Muscle layer of colon (tissue), 2 donors: ENCODE results near the gene PPFIA3.
A peak's percentile ranks its signal among the peaks of the same experiment; 100 is the strongest.
"Not testable (repeated sequence)": the region's sequence is repeated elsewhere in the genome, so short reads cannot be mapped to it uniquely, and the experiment has no call there.

Source experiments
- H3K27ac ChIP-seq: one replicate; pipeline ENCODE4 v1.7.0; 2013; ENCODE audit warnings: low read depth, mild to moderate bottlenecking, low read length, moderate library complexity
- H3K27me3 ChIP-seq, 2 donors: one replicate each; pipeline ENCODE4 v1.7.0; 2013; ENCODE audit warnings: low read length in 2 of 2, mild to moderate bottlenecking in 2 of 2; ENCODE audit not compliant: insufficient read depth in 2 of 2, control insufficient read depth in 1 of 2
- H3K36me3 ChIP-seq: one replicate; pipeline ENCODE4 v1.7.0; 2013; ENCODE audit warnings: mild to moderate bottlenecking, low read length; ENCODE audit not compliant: insufficient read depth
- H3K4me1 ChIP-seq: one replicate; pipeline ENCODE4 v1.7.0; 2013; ENCODE audit warnings: mild to moderate bottlenecking, low read length; ENCODE audit not compliant: insufficient read depth
- H3K4me3 ChIP-seq, 2 donors: one replicate each; pipeline ENCODE4 v1.7.0; 2013; ENCODE audit warnings: low read length in 2 of 2, low read depth in 1 of 2, mild to moderate bottlenecking in 1 of 2, moderate library complexity in 1 of 2
- H3K9ac ChIP-seq: one replicate; pipeline ENCODE4 v1.7.0; 2013; ENCODE audit warnings: low read length
- H3K9me3 ChIP-seq: one replicate; pipeline ENCODE4 v1.7.0; 2013; ENCODE audit warnings: mild to moderate bottlenecking, low read length
- donor health status: abdominal sarcoma.
- donor health status: Adenocarcinoma of cecum.

Gene PPFIA3

DNA sequence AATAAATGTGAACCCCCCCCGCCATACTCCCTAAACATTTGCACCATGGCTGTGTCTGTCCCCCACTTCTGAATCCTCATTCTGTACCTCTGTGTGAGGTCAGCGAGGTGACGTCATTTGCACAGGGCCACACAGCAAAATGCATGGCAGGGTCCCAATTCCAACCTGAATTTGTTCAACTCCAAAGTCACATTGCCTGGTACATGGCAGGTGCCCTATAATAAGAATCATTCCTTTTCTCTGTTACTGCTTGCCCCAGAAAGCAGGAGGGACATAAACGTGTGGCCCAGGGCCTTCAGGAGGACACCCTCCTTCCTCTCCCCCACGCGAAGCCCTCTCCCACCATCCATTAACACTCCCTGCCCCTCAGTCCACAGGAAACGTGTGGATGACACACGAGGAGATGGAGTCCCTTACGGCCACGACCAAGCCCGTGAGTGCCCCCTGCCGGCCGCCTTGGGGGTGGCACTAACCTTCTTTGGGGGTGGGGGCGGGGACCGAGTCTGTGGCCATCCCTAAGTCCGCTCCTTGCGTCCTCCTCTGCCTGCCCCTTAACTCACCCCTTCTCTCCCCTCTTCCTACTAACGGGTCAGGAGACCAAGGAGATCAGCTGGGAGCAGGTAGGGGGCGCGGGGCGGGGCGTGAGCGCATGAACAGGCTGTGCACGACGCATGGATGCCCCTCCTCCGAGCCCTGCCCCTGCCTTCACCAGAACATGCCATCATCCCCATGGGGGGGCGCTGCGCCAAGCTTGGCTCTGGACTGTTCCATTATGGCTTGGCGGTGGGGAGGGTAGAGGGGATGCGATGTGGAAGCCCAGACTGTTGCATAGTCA is 26.4 kb downstream of the PPFIA3 start:
- H3K36me3 ChIP-seq: no peaks in the 10 kb centered on the region
- no peak overlapping the region for H3K9ac ChIP-seq
- H3K4me1 ChIP-seq: peaks cover 18% of the 10 kb centered on the region
- peaks cover 3 to 5% of the 10 kb centered on the region in 2 donors for H3K27me3 ChIP-seq
- H3K27ac ChIP-seq: no peak overlapping the region
- H3K4me3 ChIP-seq: peak overlapping the region; percentile 3 to 15
- H3K9me3 ChIP-seq: no peaks in the 10 kb centered on the region

DNA sequence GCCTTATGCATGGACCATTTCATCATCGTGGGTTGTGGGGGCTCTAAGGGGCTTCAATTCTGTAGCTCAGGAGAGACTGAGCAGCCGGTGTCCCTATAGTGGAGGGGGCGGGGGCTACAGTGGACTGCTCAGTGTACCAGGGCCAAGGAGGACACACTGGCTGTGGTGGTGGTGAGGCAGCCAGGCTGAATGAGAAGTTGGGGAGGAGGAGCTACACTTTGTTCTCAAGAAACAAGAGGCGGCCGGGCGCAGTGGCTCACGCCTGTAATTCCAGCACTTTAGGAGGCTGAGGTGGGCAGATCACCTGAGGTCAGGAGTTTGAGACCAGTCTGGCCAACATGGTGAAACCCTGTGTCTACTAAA is 27.0 kb downstream of the PPFIA3 start:
- H3K27ac ChIP-seq, H3K9me3 ChIP-seq, H3K9ac ChIP-seq, H3K27me3 ChIP-seq, H3K4me3 ChIP-seq, H3K36me3 ChIP-seq: not testable (repeated sequence)
- H3K4me1 ChIP-seq: peaks cover 22% of the 10 kb centered on the region

DNA sequence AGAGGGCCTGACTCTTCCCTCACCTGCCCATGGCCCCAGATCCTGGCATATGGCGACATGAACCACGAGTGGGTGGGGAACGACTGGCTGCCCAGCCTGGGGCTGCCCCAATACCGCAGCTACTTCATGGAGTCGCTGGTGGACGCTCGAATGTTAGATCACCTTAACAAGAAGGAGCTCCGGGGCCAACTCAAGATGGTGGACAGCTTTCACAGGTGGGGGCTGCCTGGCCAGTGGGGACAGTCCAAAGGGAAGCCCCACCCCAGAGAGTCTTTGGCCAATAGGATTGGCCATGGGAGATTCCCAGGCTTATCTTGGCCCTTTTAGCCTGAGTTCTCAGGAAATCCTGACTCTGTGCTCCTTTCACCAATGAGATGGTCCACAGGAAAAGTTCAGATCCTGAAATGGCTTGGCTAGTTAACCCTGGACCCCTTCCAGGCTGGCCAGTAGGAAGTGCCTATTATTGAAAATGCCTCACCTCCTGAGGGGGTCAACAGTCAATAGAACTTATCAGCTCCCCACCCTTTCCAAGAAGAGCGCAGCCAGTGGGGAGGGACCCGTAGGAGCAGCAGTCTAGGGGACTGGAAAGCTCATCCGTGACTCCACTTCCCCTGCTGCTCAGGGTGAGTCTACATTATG is 28.8 kb downstream of the PPFIA3 start:
- H3K4me1 ChIP-seq: peaks cover 25% of the 10 kb centered on the region
- H3K9me3 ChIP-seq: no peaks in the 10 kb centered on the region
- H3K9ac ChIP-seq: no peak overlapping the region
- H3K36me3 ChIP-seq: no peaks in the 10 kb centered on the region
- no peak overlapping the region for H3K27ac ChIP-seq
- peak overlapping the region in 1 of 2 donors; percentile 72 for H3K4me3 ChIP-seq
- H3K27me3 ChIP-seq: peaks cover 3 to 5% of the 10 kb centered on the region in 2 donors

DNA sequence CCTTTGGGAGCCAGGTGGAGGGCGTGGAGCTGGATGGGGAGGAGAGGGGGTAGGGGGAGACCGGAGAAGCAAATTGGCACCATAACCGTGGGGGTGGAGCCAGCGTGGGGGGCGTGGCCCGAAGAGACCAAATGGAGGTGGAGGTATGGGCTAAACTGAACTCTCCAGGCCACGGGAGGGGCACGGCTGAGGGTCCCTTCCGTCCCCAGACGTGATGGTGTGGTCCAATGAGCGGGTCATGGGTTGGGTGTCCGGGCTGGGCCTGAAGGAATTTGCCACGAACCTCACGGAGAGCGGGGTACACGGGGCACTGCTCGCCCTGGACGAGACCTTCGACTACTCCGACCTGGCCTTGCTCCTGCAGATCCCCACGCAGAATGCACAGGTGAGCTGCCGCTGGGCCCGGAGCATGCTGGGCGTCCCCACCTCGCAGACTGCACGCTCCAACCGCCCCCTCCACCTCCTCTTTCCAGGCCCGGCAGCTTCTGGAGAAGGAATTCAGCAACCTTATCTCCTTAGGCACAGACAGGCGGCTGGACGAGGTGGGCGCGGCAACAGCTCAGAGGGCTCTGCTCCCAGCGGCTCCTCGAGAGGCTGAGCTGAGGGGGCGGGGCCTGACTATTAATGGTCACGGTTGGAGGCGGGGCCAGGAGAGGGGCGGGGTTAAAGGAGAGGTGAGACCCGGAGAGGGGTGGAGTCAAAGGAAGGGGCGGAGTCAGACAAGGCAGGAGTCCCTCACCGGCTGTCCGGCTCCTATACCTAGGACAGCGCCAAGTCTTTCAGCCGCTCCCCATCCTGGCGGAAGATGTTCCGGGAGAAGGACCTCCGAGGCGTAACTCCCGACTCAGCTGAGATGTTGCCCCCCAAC is 29.7 kb downstream of the PPFIA3 start:
- Histone ChIP-seq H3K9me3 (no peaks in the 10 kb centered on the region), H3K9ac (no peak overlapping the region), H3K4me1 (peaks cover 25% of the 10 kb centered on the region), H3K27ac (peak overlapping the region; percentile 75), H3K36me3 (no peaks in the 10 kb centered on the region), H3K4me3 (peak overlapping the region; percentile 72 to 80), H3K27me3 (peaks cover 3 to 5% of the 10 kb centered on the region in 2 donors)

DNA sequence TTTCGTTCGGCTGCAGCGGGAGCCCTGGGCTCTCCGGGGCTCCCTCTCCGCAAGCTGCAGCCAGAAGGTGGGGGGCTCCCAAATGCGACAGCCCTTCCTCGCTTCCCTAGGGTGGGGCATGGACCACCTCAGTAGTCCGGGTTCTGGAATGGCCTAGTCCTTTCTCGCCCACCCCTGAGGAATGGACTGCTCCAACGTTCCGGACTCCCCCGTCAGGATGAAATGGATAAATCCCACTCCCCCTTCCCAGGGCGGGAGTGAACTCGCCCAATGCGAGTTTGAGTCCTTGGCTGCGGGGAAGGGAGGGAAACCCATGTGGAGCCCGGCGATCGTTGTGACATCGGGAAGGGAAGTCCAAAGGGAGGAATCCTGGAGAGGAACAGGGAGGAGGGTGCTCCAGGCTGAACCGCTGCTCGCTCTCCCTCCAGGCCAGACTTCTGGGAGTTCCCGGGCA is 30.3 kb downstream of the PPFIA3 start:
- no peaks in the 10 kb centered on the region for H3K36me3 ChIP-seq
- H3K27ac ChIP-seq: peak overlapping the region; percentile 75
- peaks cover 3 to 5% of the 10 kb centered on the region in 2 donors for H3K27me3 ChIP-seq
- H3K9ac ChIP-seq: no peak overlapping the region
- H3K4me3 ChIP-seq: peak overlapping the region; percentile 72 to 80
- H3K4me1 ChIP-seq: peaks cover 25% of the 10 kb centered on the region
- no peaks in the 10 kb centered on the region for H3K9me3 ChIP-seq

DNA sequence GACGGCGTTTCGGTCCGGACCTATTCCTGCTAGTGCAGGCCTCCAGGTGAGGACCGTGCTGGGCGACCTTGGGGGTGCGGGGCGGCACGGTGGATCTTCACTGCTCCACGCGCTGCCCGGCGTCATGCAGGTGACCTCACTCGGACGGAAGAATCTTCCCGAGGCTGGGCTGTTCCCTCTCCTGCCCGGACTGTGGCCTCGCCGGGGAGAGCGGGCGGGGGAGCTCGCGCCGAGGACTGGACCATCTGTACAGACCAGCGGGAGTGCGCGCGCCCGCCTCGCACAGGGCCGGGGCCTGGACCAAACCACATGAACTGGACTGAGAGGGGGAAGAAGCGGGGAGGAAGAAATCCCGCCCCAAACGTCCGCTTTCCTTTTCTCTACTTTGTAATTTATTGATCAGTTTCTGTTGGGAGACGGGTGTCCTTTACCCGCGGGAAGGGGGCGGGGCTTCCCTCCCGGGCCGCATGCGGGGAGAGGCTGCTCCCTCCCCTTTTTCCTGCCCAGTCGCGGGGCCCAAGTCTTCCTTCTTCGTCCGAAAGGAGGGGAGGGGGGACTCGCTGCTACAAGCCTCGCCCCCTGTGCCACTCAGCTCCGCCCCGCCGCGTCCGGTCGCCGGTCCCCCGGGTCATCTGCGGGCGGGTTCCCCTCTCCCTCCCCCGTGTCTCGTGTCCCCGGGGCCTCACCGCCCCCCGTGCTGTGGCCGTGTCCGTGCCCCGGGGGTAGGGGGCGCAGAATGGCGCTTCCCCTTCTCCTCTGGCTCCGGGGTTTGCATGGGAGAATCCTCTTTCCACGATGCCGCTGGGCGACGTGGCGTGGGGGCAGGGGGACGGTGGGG is 31.0 kb downstream of the PPFIA3 start:
- Histone ChIP-seq H3K27ac (peak overlapping the region; percentile 75), H3K9ac (peak overlapping the region; percentile 27), H3K4me3 (peak overlapping the region; percentile 72 to 80), H3K9me3 (no peaks in the 10 kb centered on the region), H3K27me3 (peaks cover 3 to 5% of the 10 kb centered on the region in 2 donors), H3K4me1 (peaks cover 25% of the 10 kb centered on the region), H3K36me3 (no peaks in the 10 kb centered on the region)

DNA sequence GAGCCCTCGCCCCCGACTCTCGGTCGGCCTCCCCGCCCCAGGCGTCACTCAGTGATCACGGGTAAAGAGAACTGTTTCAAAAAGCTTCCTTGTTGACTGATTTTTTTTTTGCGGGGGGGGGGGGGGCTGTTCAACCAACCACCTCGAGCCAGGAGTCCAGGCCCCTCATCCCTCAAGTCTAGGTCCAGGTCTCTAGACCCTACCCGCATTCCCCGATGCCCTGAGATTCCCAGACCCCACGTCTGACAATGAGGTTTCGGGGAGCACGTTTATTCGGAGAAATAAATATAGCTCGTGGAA is 31.6 kb downstream of the PPFIA3 start:
- peaks cover 19% of the 10 kb centered on the region for H3K4me1 ChIP-seq
- no peaks in the 10 kb centered on the region for H3K36me3 ChIP-seq
- H3K27ac ChIP-seq: no peak overlapping the region
- H3K9me3 ChIP-seq: no peaks in the 10 kb centered on the region
- peaks cover 3 to 5% of the 10 kb centered on the region in 2 donors for H3K27me3 ChIP-seq
- H3K4me3 ChIP-seq: peak overlapping the region; percentile 72 to 80
- H3K9ac ChIP-seq: no peak overlapping the region

DNA sequence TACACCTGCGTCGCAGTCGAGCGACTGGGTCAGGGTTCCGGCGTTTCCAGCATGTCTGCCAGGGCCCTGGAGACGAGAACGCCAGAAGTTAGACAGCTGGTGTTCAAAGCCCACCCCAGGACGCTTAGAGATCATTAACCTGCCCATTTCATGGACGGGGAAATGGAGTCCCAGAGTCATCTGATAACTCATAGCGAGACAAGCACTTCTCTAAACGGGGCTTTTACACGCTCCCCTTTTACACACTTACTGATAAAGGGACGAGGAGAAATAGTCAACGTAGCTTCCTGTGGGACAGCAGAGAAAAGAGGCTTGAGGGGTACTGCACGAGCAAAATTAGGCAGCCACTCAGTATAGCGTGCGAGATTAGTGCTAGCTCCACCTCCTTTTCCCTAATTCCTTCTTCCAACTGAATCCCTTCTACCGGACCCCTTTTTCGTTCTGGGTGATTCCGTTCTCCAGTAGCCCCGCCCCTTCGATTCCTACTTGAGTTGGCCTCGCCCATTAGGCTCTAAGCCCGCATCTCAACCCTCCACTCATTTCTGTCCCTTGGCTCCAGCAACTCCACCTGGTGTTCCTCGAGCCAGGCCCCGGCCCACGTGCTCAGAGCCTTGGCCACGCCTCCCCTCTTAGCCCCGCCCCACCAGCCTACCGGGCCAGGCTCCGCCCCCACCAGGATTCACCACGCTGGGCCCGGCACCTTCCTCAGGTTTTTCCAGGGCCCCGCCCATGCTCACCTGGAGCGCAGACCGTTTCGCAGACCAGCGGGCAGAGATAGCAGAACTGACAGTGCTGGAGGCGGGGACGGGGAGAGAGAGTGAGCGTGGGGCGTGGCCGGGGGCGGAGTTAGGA is 32.1 kb downstream of the PPFIA3 start:
- Histone ChIP-seq H3K9me3 (no peaks in the 10 kb centered on the region), H3K36me3 (no peaks in the 10 kb centered on the region), H3K27ac (no peak overlapping the region), H3K4me1 (peaks cover 15% of the 10 kb centered on the region), H3K27me3 (peaks cover 3 to 5% of the 10 kb centered on the region in 2 donors), H3K4me3 (peak overlapping the region in 1 of 2 donors; percentile 72), H3K9ac (no peak overlapping the region)

DNA sequence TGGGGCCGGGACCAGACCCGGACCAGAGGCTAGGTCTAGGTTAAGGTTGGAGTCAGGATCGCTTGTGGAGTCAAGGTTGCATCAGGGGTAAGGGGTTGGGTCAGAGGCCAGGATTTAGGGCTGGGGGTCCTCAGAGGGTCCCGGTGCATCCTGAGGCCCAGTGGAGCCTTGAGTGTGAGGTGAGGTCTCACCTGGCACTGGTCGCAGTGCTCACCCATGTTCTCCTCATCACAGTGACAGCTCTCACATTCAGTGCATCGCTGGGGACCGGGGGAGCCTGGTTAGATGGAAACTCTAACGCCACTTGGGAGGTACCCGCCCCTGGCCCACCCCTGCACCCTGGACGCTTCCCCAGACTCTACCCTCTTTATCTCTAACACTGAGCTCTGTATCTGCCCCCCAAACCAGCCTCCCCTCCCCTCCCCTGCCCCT is 32.8 kb downstream of the PPFIA3 start:
- H3K36me3 ChIP-seq: no peaks in the 10 kb centered on the region
- peaks cover 3 to 5% of the 10 kb centered on the region in 2 donors for H3K27me3 ChIP-seq
- H3K9me3 ChIP-seq: no peaks in the 10 kb centered on the region
- peaks cover 15% of the 10 kb centered on the region for H3K4me1 ChIP-seq
- H3K4me3 ChIP-seq: no peak overlapping the region
- H3K27ac ChIP-seq: no peak overlapping the region
- no peak overlapping the region for H3K9ac ChIP-seq

DNA sequence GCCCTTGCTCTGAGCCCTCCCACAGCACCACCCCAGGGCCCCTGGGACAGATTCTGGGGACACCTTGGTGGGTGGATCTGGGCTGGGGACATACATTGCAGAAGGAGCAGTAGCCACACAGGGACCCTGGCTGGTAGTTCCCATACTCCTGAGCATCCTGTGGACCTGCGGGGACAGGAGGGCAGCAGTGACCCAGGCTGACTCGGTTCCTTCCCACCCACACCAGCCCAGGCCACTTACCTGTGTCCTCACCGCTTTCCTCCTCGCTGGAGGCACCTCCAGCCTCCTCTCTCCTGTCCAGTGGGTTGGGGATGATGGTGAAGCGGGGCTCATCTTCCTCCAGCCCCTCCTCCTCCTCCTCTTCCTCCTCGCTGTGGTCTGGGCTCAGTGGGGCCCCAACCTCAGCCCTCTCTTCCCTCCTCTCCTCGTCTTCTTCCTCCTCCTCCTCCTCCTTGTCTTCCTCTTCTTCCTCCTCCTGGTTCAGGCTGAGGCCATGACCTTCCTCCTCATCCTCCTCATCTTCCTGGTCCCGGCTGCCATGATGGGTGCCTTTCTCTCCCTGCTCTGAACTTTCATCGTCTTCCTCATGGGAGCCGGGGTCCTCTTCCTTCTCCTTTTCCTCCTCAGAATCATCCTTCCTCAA is 33.9 kb downstream of the PPFIA3 start:
- Histone ChIP-seq H3K9me3 (no peaks in the 10 kb centered on the region), H3K9ac (no peak overlapping the region), H3K36me3 (no peaks in the 10 kb centered on the region), H3K4me1 (peaks cover 15% of the 10 kb centered on the region), H3K4me3 (no peak overlapping the region), H3K27ac (no peak overlapping the region), H3K27me3 (peaks cover 3 to 5% of the 10 kb centered on the region in 2 donors)
